Small intestine (tissue), 7 donors: ENCODE data around the gene KRTAP10-4. TPM values are rescaled to one million over a fixed set of nuclear protein-coding genes. Genes with fewer than 3 reads are reported as not detected.

Experiments used
- DNase-seq, 2 donors: peaks; one replicate each; pipeline versions ENCODE4 v3.0.0 to v3.0.0-alpha.2; 2013
- FAIRE-seq: peaks from 2 replicates; lab custom pipeline; 2012; peaks lifted over from hg19 to GRCh38; lab: Jason Lieb, UNC
- H3K27ac ChIP-seq, 3 donors: one replicate each; pipeline ENCODE4 v1.5.1; 2013; ENCODE audit warnings: low read length in 2 of 3, mild to moderate bottlenecking in 2 of 3, control low read depth in 1 of 3, inconsistent platforms in 1 of 3, low read depth in 1 of 3, moderate library complexity in 1 of 3
- H3K27me3 ChIP-seq, 3 donors: one replicate each; pipeline ENCODE4 v1.6.1; 2013; ENCODE audit warnings: low read length in 3 of 3, inconsistent platforms in 1 of 3; ENCODE audit not compliant: control insufficient read depth in 3 of 3, insufficient read depth in 3 of 3
- H3K36me3 ChIP-seq, 3 donors: one replicate each; pipeline ENCODE4 v1.6.1; 2013; ENCODE audit warnings: low read length in 3 of 3, inconsistent platforms in 1 of 3, low read depth in 1 of 3, mild to moderate bottlenecking in 1 of 3, moderate library complexity in 1 of 3; ENCODE audit not compliant: control insufficient read depth in 3 of 3, insufficient read depth in 2 of 3
- H3K4me1 ChIP-seq, 3 donors: one replicate each; pipeline ENCODE4 v1.6.1; 2013; ENCODE audit warnings: low read length in 2 of 3, inconsistent platforms in 1 of 3, low read depth in 1 of 3, mild to moderate bottlenecking in 1 of 3, moderate library complexity in 1 of 3; ENCODE audit not compliant: control insufficient read depth in 3 of 3, insufficient read depth in 2 of 3
- H3K4me3 ChIP-seq, 3 donors: one replicate each; pipeline ENCODE4 v1.5.1; 2013; ENCODE audit warnings: low read length in 3 of 3, control low read depth in 1 of 3, inconsistent platforms in 1 of 3, low read depth in 1 of 3, mild to moderate bottlenecking in 1 of 3, moderate library complexity in 1 of 3
- H3K9me3 ChIP-seq, 2 donors: one replicate each; pipeline ENCODE4 v1.6.1; 2013; ENCODE audit warnings: low read depth in 1 of 2, low read length in 1 of 2; ENCODE audit not compliant: control insufficient read depth in 2 of 2, insufficient read depth in 1 of 2
- WGBS, 3 donors: extraction: QIAGEN DNeasy Blood & Tissue Kit; methylation state at CpG; one replicate each; pipeline ENCODE4 v1.1.7; 2013; 5-methylcytosine and 5-hydroxymethylcytosine counted together
- polyA plus RNA-seq, 4 donors: library from polyadenylated mRNA; stranded (reverse) in 3 of 4; unstranded in 1 of 4; fragments of 200-250 nt in 3 of 4; fragments of 120-200 nt in 1 of 4; gene quantifications; one replicate each; pipeline versions ENCODE4 v1.2.1 to v1.2.3, GENCODE V29; 2013
- donor health status: healthy with polysubstance abuse.
- donor health status: control.
- donor health status: control.
- donor health status: Bipolar disorder and iron deficiency.
- donor health status: healthy.

Gene KRTAP10-4
- polyA plus RNA-seq, 4 donors = not detected

DNA sequence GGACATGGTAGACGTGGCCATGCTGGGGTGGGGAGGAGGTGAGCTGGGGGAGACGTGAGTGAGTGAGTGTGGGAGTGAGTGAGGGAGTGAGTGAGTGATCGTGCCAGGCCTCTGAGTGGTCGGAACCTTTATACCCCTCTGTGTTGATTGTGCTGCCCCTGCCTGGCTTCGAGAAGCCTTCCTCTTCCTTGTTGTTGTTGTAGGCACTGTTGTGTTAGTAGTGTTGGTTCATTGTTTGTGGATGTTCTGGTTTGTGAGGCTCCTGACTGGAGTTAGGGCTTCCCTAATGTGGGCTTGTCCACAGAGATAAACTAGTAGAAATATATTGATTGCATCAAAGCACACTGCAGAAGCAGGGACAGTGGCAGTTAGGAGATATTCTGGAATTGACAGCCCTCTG, 14.8 kb upstream of the KRTAP10-4 start, which contains the start of gene KRTAP10-3:
KRTAP10-3 (minus strand) TSS at position 101 of the 400 bp plus-strand sequence; CDS start at position 21, 80 bp downstream.
- no peak within 1 kb of the TSS for H3K27ac ChIP-seq
- no peak for DNase-seq
- no peaks in the 10 kb centered on the region for H3K9me3 ChIP-seq
- H3K4me3 ChIP-seq = no peak within 1 kb of the TSS
- H3K36me3 ChIP-seq = no peaks in the 10 kb centered on the region
- H3K27me3 ChIP-seq = peaks cover 0 to 3% (median 2%) of the 10 kb centered on the region in 3 donors
- no peaks in the 10 kb centered on the region for H3K4me1 ChIP-seq
- no peak for FAIRE-seq
- 53 to 82% (median 67%) methylated on average over 5 of the region's 5 CpGs for WGBS, 3 donors

DNA sequence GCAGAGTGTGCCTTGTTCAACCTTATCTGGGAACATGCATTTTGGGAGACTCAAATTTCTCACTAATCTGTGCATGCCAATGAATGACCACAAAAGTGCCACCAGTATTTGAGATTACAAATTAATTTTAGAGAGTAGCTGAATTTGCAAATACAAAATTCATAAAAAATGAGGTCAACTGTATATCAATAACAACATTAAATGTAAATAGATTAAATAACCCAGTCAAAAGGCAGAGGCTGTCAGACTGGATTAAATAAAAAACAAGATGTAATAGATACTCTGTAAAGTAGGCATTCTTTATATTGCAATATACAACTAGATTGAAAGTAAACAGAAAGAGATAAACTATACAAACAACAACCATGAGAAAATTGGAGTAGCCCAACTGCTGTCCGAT, 9.4 kb upstream of the KRTAP10-4 start:
- DNase-seq (no peak), FAIRE-seq (no peak)
- Histone ChIP-seq H3K36me3 (no peaks in the 10 kb centered on the region), H3K4me3 (no peak overlapping the region), H3K27ac (no peak overlapping the region), H3K9me3 (no peaks in the 10 kb centered on the region), H3K4me1 (no peaks in the 10 kb centered on the region), H3K27me3 (no peaks in the 10 kb centered on the region)
- WGBS, 3 donors = 83 to 98% (median 94%) methylated on average over 1 of the region's 1 CpG

DNA sequence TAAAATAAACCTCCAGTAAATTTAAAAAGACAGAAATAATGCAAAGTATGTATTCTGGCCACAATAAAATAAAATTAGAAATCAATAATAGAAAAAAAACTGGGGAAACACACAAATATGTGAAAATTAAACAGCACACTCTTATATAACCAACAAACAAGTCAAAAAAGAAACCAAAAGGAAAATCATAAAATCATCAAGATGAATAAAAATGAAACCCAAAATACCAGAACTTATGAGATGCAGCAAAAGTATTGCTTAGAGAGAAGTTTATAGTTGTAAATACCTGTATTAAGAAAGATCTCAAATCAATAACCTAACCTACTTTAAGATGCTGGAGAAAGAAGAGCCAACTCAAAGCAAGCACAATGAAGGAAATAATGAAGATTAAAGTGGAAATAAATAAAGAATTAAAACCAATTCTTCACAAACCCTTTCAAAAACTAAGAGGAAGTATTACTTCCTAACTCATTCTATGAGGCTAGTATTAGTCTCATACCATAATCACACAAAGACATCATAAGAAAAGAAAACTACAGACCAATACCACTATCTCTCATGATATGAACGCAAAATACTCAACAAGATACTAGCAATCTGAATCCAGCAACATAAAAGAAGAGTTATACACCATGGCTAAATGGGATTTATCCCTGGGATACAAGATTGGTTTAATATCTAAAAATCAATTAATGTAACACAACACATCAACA, 8.5 kb upstream of the KRTAP10-4 start:
- peak; percentile 5 for FAIRE-seq
- Histone ChIP-seq H3K4me1 (no peaks in the 10 kb centered on the region), H3K4me3 (no peak overlapping the region), H3K9me3 (no peaks in the 10 kb centered on the region), H3K27ac (no peak overlapping the region), H3K27me3 (no peaks in the 10 kb centered on the region), H3K36me3 (no peaks in the 10 kb centered on the region)
- WGBS, 3 donors = 5 to 52% (median 38%) methylated on average over 1 of the region's 1 CpG
- DNase-seq = no peak

DNA sequence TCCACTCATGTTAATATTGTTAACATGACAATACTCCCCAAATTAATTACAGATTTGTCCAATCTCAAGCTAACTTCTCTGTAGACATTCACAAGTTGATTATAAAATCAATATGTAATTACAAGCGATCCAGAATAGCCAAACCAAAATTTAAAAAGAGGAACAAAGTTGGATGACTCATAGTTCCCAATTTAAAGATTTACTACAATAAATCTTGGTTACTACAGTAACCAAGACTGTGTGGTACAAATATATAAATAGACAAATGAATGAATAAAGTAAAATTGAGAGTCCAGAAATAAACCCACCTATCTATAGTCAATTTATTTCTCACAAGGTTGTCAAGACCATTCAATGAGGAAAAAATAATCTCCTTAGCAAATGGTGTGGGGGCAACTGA, 7.1 kb upstream of the KRTAP10-4 start:
- no peak for DNase-seq
- no peak overlapping the region for H3K27ac ChIP-seq
- peaks cover 0 to 3% of the 10 kb centered on the region in 2 donors for H3K9me3 ChIP-seq
- no peaks in the 10 kb centered on the region for H3K4me1 ChIP-seq
- no peak overlapping the region for H3K4me3 ChIP-seq
- H3K27me3 ChIP-seq = no peaks in the 10 kb centered on the region
- no peaks in the 10 kb centered on the region for H3K36me3 ChIP-seq
- no peak for FAIRE-seq
- 34 to 56% (median 49%) methylated on average over 1 of the region's 1 CpG for WGBS, 3 donors

DNA sequence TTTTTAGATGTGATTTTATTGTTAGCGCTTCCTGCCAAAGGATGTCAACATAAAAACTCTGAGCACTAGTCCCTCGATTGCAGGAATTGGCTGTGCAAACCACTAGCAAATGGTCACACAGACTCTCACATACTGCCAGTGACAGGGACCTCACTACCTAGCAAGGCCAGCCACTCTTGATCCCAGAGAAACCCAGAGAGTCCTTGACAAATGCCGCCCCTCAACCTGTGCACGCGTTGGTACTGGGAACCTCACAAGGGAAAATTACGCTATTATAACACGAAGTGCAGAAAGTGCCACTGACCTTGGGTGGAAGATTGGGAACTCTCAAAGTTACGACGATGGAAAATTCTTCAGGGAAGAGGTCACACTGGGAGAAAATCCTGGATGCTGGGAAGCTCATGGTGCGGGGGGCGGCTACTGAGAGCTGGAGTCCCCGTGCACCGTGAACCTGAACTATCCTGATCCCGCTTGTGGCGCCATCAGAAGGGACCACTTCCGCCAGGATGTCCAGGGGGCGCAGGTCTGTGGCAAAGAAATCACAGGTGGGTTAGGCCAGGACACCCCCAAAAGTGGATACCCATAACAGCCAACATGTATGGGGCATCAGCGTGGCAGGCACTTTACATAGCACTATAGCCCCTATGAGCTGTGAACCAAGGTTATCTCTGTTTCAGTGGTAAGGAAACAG, 5.9 kb upstream of the KRTAP10-4 start:
- Histone ChIP-seq H3K4me1 (no peaks in the 10 kb centered on the region), H3K4me3 (no peak overlapping the region), H3K9me3 (peaks cover 0 to 11% of the 10 kb centered on the region in 2 donors), H3K27me3 (peaks cover 0 to 2% (median 0%) of the 10 kb centered on the region in 3 donors), H3K27ac (no peak overlapping the region), H3K36me3 (no peaks in the 10 kb centered on the region)
- WGBS, 3 donors = 89 to 93% (median 90%) methylated on average over 18 of the region's 18 CpGs
- FAIRE-seq (no peak), DNase-seq (no peak)

DNA sequence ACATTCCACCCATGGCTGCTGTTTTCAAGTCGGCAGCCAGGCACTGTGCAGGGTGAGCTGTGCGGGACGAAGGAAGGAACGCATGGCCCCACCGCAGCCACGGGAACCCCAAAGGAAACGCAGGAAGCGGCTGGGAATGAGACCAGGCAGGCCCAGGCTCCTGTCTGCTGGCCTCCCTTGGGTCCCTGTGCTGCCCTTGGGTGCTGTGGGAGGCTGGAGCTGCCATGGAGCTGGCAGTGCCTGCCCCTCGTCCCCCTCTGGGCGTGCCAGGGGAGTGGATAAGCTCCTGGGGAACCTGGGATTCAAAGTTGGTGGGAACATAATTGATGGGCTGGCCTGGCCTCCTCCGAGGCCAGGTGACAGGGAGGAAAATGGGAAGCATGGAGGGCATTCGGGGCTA, 5.3 kb upstream of the KRTAP10-4 start:
- Histone ChIP-seq H3K4me1 (no peaks in the 10 kb centered on the region), H3K9me3 (peaks cover 0 to 11% of the 10 kb centered on the region in 2 donors), H3K27me3 (peaks cover 0 to 2% (median 0%) of the 10 kb centered on the region in 3 donors), H3K36me3 (no peaks in the 10 kb centered on the region), H3K27ac (no peak overlapping the region), H3K4me3 (no peak overlapping the region)
- DNase-seq (no peak), FAIRE-seq (no peak)
- 65 to 74% (median 70%) methylated on average over 10 to 12 of the region's 12 CpGs for WGBS, 3 donors

DNA sequence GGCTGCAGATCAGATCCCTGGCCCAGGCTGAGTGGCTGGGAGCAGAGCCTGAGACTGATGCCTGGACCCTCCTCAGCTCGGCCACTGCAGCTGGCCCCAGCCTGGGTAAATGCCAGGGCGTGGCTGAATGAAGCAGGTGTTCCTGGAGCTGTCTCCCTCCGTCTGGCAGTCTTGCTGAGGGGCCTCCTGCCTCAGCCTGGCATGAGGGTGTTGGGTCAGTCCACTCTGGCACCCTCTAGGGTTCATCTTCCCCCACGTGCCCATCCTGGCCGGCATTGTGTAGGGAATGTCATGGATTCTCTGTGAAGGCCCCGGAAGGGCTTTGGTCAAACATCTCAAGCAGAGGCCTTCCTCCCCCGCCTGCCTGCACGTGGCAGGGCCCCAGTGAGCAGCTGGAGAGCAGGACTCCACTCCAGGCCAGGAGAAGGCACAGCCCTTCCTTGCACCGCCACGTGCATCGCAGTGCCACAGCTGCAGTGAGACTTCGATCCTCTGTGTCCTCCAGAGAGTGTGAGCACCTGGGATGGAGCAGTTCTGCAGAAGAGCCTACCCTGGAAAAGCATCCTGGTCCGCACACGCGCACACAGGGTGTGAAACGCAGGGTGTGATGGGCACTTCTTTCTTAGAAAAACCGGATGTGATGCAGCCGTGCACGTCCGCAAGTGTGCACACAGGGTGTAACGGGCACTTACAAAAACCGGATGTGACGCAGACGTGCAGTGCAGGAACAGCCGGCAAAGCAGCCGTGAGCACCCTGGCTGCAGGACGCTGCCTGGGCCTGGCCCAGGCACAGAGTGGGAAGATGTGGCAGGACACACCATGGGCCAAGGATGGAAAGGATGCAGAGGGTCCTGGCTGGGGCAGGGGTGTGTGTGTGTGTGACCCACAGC, 4.6 kb upstream of the KRTAP10-4 start:
- H3K27ac ChIP-seq = no peak overlapping the region
- no peak for FAIRE-seq
- DNase-seq = no peak
- peaks cover 0 to 11% of the 10 kb centered on the region in 2 donors for H3K9me3 ChIP-seq
- 55 to 73% (median 71%) methylated on average over 26 to 27 of the region's 27 CpGs for WGBS, 3 donors
- peaks cover 0 to 2% (median 0%) of the 10 kb centered on the region in 3 donors for H3K27me3 ChIP-seq
- H3K4me1 ChIP-seq = no peaks in the 10 kb centered on the region
- H3K4me3 ChIP-seq = no peak overlapping the region
- H3K36me3 ChIP-seq = no peaks in the 10 kb centered on the region
